DMS79 treated with DMSO at 0.1 percent for 48 hours (cell line): ENCODE data around the gene TBCE.
"Not testable (repeated sequence)": the region's sequence is repeated elsewhere in the genome, so short reads cannot be mapped to it uniquely, and the experiment has no call there.

Experiments
- DNase-seq: peaks from one replicate; lab custom pipeline; 2025; lab: John Stamatoyannopoulos, UW

TBCE gene

GRCh38 chr1:235357485-235358373, 9.5 kb upstream of the TBCE start:
- DNase-seq, result peak; percentile 62

GRCh38 chr1:235358899-235359298, 8.3 kb upstream of the TBCE start:
- DNase-seq, result no peak

DNA sequence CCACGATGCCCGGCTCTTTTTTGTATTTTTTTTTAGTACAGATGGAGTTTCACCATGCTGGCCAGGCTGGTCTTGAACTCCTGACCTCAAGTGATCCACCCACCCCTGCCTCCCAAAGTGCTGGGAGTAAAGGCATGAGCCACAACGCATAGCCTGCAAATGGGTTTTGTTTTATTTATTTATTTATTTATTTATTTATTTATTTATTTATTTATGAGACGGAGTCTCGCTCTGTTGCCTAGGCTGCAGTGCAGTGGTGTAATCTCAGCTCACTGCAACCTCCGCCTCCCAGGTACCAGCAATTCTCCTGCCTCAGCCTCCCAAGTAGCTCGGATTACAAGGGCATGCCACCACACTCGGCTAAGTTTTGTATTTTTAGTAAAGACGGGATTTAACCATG, 3.0 kb upstream of the TBCE start:
- DNase-seq, result not testable (repeated sequence)

GRCh38 chr1:235366286-235366685, 941 bp upstream of the TBCE start:
- no peak for DNase-seq

DNA sequence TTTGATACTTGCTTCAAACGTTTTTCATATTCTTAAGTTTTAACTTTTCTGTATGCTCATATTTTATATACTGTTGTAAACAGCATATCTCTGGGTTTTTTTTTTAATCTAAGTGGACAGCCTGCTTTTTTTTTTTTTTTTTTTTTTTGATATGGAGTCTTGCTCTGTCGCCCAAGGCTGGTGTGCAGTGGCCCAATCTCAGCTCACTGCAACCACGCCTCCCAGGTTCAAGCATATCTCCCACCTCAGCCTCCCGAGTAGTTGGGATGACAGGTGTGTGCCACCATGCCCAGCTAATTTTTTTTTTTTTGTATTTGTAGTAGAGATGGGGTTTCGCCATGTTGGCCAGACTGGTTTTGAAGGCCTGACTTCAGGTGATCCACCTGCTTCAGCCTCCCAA, 1.2 kb downstream of the TBCE start:
- no peak for DNase-seq

DNA sequence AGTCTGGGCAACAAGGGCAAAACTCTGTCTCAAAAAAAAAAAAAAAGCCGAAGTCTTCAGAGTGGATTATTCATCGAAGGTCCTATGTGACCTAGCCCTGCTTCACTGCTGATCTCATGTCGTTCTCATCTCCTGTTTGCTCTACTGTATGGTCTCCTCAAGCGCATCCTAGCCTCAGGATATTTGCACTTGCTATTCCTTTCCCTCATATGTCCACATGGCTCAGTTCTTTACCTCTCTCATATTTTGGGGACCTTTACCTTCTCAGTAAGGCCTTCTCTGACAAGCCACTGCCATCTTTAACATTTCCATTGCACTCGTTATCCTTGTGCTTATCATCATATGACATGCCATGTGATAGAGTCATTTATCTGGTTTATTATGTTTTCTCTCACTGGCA, 2.6 kb downstream of the TBCE start:
- DNase-seq, result no peak

DNA sequence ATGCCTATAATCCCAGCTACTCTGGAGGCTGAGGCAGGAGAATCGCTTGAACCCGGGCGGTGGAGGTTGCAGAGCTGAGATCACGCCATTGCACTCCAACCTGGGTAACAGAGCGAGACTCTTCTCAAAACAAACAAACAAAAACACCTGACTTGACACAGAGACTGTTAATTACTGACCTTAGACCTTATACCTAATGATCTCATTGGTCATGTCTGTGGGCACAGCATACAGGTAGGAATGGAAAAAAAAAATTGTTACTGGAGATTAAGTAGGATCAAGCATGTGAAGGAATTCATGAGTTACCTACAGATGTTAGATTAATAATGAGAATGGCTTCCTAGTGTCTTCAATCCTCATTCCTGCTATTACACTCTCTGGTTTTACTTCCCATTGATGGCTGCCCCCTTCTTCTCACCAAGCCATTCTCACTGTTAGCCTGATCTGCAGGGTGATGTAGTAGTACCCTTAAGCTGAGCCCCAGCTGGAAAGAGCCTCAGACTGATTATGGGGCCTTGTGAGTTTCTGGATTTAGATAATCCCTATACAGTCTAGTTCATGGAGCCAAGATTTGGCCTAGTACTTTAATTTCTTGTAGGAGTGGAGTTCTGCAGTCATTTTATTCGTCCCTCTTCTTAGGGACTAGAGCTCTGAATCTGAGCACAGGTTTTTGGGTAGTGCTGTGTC, 8.8 kb downstream of the TBCE start:
- DNase-seq, result no peak

DNA sequence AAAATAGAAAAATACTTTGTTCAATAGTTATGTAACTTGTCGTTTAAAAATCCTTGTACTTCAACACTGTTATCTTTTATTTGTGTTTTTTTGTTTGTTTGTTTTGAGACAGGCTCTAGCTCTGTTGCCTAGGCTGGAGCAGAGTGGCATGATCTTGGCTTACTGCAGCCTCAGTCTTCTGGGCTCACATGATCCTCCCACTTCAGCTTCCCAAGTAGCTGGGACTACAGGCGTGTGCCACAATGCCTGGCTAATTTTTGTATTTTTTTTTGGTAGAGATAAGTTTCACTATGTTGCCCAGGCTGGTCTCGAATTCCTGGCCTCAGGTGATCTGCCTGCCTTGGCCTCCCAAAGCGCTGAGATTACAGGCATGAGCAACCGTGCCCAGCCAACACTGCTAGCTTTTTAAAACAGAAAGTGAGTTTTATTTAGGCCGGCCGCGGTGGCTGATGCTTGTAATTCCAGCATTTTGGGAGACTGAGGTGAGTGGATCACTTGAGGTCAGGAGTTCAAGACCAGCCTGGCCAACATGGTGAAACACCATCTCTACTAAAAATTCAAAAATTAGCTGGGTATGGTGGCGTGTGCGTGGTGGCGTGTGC, 11.0 kb downstream of the TBCE start:
- DNase-seq, result not testable (repeated sequence)

DNA sequence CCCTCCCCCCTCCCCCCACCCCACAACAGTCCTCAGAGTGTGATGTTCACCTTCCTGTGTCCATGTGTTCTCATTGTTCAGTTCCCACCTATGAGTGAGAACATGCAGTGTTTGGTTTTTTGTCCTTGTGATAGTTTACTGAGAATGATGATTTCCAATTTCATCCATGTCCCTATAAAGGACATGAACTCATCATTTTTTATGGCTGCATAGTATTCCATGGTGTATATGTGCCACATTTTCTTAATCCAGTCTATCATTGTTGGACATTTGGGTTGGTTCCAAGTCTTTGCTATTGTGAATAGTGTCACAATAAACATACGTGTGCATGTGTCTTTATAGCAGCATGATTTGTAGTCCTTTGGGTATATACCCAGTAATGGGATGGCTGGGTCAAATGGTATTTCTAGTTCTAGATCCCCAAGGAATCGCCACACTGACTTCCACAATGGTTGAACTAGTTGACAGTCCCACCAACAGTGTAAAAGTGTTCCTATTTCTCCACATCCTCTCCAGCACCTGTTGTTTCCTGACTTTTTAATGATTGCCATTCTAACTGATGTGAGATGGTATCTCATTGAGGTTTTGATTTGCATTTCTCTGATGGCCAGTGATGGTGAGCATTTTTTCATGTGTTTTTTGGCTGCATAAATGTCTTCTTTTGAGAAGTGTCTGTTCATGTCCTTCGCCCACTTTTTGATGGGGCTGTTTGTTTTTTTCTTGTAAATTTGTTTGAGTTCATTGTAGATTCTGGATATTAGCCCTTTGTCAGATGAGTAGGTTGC, 14.9 kb downstream of the TBCE start:
- DNase-seq, result not testable (repeated sequence)

- not testable (repeated sequence) for DNase-seq
Measured at GRCh38 chr1:235385633-235386032, 18.4 kb downstream of the TBCE start.

GRCh38 chr1:235391874-235392273, 24.6 kb downstream of the TBCE start:
- DNase-seq, result no peak

DNA sequence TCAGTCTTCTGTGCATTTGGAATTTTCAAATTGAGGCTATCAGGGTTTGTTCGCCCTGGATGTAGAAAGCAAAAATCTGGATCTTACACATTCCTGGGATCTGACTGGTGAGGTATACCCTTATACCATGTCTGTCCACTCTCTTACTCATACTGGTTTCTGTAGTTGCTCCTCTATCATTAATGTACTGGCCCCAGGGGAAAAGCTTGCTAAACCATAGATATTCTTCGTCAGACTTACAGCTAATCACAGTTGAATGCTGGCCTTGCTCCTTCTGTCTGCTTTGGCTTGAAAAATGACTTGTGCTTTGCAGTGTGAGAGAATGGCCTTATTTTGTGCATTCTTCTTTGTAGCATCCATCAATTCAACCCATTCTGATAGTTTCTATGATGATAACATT, 30.5 kb downstream of the TBCE start:
- no peak for DNase-seq

GRCh38 chr1:235399661-235400060, 32.4 kb downstream of the TBCE start:
- no peak for DNase-seq

DNA sequence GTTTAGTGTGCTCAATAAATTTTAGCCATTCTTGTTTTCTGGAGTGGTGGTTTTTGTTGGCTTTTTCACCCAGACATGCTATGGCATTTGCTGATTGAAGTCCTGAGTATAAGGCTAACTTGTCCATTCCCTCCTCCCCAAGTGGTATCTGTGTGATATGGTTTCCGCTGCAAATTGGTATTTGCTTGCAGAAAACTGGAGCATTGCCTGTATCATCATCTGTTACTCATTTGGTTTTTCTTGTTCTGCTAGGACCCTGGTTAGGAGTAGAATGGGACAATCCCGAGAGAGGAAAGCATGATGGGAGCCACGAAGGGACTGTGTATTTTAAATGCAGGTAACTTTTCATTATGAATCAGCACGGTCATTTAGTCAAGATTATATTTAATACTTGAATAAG, 34.0 kb downstream of the TBCE start:
- DNase-seq, result no peak

DNA sequence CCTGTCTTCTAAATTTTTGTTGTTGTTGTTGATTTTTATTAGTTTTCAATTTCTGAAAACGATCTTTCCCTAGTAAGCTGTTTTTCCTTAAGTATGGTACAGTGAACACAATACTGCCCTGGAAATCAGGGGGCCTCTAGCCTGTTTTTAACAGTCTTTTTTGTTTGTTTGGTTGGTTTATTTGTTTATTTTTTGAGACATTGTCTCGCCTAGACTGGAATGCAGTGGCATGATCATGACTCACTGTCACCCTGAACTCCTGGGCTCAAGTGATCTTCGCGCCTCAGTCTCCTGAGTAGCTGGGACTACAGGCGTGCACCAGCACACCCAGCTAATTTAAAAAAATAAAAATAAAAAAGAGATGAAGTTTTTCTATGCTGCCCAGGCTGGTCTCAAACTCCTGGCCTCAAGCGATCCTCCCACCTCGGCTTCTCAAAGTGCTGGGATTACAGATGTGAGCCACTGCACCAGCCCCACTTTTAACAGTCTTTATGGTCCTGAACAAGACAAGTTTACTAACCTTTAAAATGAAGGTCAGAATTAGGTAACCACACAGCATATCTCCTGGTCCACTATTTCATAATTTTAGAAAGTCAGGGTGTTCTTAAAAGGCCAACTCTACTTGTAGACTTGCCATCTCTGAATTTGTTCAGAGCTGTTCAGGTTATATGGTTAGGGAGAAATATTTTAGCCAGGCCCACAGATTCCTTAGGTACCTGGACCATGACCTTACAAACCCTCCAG, 35.4 kb downstream of the TBCE start:
- no peak for DNase-seq

DNA sequence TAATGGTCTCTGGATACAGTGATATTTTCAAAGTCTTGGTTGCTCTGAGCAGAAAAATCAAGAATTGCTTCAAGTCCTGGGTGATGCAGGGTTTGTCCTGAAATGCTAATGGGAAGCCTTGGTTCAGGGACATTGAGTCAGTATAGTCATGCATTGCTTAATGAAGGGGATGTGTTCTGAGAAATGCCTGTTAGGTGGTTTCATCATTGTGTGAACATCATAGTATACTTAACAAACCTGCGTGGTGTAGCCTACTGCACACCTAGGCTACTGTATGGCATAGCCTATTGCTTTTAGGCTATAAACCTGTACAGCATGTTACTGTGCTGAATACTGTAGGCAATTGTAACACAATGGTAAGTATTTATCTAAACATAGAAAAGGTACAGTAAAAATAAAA, 36.4 kb downstream of the TBCE start:
- no peak for DNase-seq

DNA sequence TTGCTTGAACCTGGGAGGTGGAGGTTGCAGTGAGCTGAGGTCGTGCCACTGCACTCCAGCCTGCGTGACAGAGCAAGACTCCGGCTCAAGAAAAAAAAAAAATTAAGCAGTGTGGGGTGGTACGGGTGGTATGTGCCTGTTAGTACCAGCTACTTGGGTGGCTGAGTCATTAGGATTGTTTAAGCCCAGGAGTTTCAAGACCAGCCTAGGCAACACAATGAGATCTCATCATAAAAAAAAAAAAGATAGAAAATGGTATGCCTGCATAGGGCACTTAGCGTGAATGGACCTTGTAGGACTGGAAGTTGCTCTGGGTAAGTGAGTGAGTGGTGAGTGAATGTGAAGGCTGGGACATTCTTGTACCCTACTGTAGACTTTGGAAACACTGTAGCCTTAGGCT, 37.0 kb downstream of the TBCE start:
- no peak for DNase-seq

- peak; percentile 66 for DNase-seq
Measured at GRCh38 chr1:235407419-235407818, 40.2 kb downstream of the TBCE start.

DNA sequence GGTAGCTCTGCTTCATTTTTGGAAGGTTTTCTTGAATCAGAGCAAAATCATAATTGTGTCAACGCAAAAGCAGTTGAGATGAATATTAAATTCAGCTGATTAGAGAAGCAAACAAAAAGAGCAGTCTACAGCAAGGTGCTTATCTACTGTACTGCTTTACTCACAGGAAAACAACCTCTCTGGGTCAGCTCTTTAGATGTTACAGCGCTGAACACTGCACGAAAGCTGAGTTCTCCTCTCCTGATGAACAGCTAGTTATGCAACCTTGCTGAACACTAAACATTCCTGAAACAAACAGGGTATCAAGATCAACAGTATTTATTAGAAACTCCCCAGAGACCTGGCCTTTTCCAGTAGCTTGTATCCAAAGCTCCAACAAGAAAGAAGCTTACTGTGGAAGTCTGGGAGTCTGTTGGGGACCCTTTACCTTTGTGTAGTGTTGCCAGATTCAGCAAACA, 41.3 kb downstream of the TBCE start:
- DNase-seq, result no peak

DNA sequence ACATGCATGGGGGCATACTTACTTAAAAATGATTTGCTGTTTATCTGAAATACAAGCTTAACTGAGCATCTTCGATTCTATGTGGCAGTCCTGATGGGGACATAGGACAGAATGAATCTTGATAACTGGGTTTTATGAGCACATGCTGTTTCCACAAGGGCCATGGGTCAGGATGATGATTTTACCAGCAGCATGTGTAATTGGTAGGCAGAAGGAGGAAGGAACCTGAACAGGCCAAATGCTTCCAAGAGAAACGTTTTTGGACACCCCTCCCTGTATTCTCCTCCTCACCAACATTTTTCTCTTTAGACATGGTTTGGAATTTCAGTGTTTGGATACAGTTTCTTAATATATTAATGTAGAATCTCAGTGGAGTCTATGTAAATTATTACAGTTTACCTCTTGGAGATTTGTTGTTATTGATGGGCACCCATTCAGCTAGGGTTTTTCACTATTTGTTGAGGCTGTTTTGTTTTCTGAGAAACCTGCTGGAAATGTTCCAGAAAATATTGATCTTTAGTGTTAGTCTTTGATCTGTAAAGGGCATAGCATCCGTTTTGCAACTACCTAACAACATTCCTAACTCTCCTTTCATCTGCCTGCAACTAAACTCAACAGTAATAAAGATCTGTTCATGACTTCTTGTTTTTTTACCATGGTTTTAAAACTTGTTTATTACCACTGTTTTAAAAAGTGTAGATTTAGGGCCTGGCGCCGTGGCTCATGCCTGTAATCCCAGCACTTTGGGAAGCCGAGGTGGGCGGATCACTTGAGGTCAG, 42.0 kb downstream of the TBCE start:
- no peak for DNase-seq

DNA sequence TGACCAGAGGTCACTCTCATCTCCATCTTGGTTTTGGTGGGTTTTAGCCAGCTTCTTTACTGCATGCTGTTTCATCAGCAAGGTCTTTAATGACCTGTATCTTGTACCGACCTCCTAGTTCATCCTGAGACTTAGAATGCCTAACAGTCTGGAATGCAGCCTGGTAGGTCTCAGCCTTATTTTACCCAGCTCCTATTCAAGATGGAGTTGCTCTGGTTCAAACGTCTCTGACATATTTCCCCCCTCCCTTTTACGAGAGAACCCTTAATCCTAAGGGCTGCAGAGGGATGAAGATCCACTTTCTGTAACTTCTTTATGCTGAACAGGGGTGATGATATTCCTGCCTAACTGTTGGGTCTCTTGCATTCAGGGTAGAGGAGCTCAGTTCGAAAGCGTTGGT, 43.2 kb downstream of the TBCE start:
- DNase-seq, result no peak
